ENCODE data around the gene PTGDS. TPM values are rescaled to one million over a fixed set of nuclear protein-coding genes. Genes with fewer than 3 reads are reported as not detected.

PTGDS gene
- total and polyA plus RNA-seq, 9 of the 15 experiments (the other 6 are each of a cell fraction or from before 2014, with no cell fraction given), result 0.46 to 7.1 (median 2.0) TPM

- intact Hi-C loops (cut with micrococcal nuclease), result no loop called here
- Histone ChIP-seq H3K9ac (ENCODE audit: insufficient read depth in 1 of 2, low read depth in 2 of 2, low read length in 2 of 2) (peak overlapping the region in 1 of 2 experiments; percentile 64; a peak in 2 of 4 replicates), H2AFZ (ENCODE audit: low read depth, low read length) (no peak overlapping the region), H3K27ac (ENCODE audit: extremely low read depth, low read depth, low read length) (no peak overlapping the region), H3K27me3 (ENCODE audit: control insufficient read depth in 2 of 2, insufficient read depth in 2 of 2, low read length in 2 of 2) (no peaks in the 10 kb centered on the region), H3K36me3 (ENCODE audit: control insufficient read depth, insufficient read depth, low read length) (no peaks in the 10 kb centered on the region), H3K79me2 (ENCODE audit: control insufficient read depth, insufficient read depth, low read length) (no peaks in the 10 kb centered on the region), H3K4me3 (no peak overlapping the region), H3K9me1 (ENCODE audit: control insufficient read depth, insufficient read depth, low read length) (no peaks in the 10 kb centered on the region), H4K20me1 (replicated peaks; ENCODE audit: control insufficient read depth, insufficient read depth, low read length) (no peaks in the 10 kb centered on the region), H3K9me3 (replicated peaks; ENCODE audit: control insufficient read depth, insufficient read depth, low read depth, low read length) (no peaks in the 10 kb centered on the region), H3K4me2 (ENCODE audit: insufficient read depth, low read length) (no peak overlapping the region), H3K4me1 (replicated peaks in 1 of 2; ENCODE audit: control insufficient read depth in 2 of 2, insufficient read depth in 2 of 2, low read length in 2 of 2) (peaks cover 9 to 72% of the 10 kb centered on the region in 2 experiments; a peak in 4 of 5 replicates)
- WGBS (ENCODE audit: insufficient coverage, low coverage, missing lambda C conversion rate), result 61% methylated on average over 8 of the region's 9 CpGs
- FAIRE-seq, result no peak
- no peak for DNase-seq (ENCODE audit: extremely low read depth in 1 of 4, low spot score in 3 of 4)
- ChIA-PET POLR2A (interaction anchor here (0.6 kb wide), 1 partner anchor 146 kb away, joined by 3 read pairs; no protein-coding TSS in a partner anchor), CTCF (ENCODE audit: low intra/inter-chr PET ratio) (no interaction called here)
- BruUV-seq (replicated peaks), result no TSS peak
- TF ChIP-seq PHF20 (IDR thresholded peaks at IDR 0.05; ENCODE audit: partially characterized antibody), result no peak
- TF ChIP-seq TAF15 (IDR thresholded peaks at IDR 0.05; ENCODE audit: low read depth, low read length), result no peak
- no peak for TF ChIP-seq ZNF232 (CRISPR knock-in tag; IDR thresholded peaks at IDR 0.05)
- no peak for TF ChIP-seq SAFB2 (IDR thresholded peaks at IDR 0.05; ENCODE audit: borderline replicate concordance, low read depth, low read length, severe bottlenecking)
- TF ChIP-seq LCOR (CRISPR knock-in tag; IDR thresholded peaks at IDR 0.05), result no peak
- TF ChIP-seq NFYB (IDR thresholded peaks at IDR 0.05; ENCODE audit: extremely low read depth, insufficient read length), result no peak
- no peak for TF ChIP-seq RNF2 (IDR thresholded peaks at IDR 0.05)
- TF ChIP-seq, protein P1, sequence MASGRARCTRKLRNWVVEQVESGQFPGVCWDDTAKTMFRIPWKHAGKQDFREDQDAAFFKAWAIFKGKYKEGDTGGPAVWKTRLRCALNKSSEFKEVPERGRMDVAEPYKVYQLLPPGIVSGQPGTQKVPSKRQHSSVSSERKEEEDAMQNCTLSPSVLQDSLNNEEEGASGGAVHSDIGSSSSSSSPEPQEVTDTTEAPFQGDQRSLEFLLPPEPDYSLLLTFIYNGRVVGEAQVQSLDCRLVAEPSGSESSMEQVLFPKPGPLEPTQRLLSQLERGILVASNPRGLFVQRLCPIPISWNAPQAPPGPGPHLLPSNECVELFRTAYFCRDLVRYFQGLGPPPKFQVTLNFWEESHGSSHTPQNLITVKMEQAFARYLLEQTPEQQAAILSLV (tag; IDR thresholded peaks at IDR 0.05), result no peak
- no peak for TF ChIP-seq MBD1 (CRISPR knock-in tag; IDR thresholded peaks at IDR 0.05)
- no peak for TF ChIP-seq SMAD3 (CRISPR knock-in tag; conservative IDR thresholded peaks at IDR 0.05)
- TF ChIP-seq THAP12 (CRISPR knock-in tag; IDR thresholded peaks at IDR 0.05), result no peak
- TF ChIP-seq RBM15 (IDR thresholded peaks at IDR 0.05; ENCODE audit: insufficient read depth, low read length), result no peak
- no peak for TF ChIP-seq E2F1 (CRISPR knock-in tag; IDR thresholded peaks at IDR 0.05)
- TF ChIP-seq NFRKB (IDR thresholded peaks at IDR 0.05; ENCODE audit: low read depth), result no peak
- no peak for TF ChIP-seq SRSF1 (IDR thresholded peaks at IDR 0.05; ENCODE audit: low read depth, low read length)
- no peak for TF ChIP-seq KLF13 (tag; IDR thresholded peaks at IDR 0.05; ENCODE audit: borderline replicate concordance, low read depth)
- no peak for TF ChIP-seq TEAD2 (tag; IDR thresholded peaks at IDR 0.05)
- no peak for TF ChIP-seq ZNF77 (CRISPR knock-in tag; IDR thresholded peaks at IDR 0.05)
- in situ Hi-C loops (cut with MboI), result no loop called here
- no peak for ATAC-seq
These were observed 5.9 kb downstream of the PTGDS start for GRCh38 chr9:136983167-136983566.
